DOHH2 (cell line): ENCODE measurements around the gene KIRREL2.

Source experiments
- H3F3A ChIP-seq: fragments of 200-600 bp; sonication (generic), shearing (Covaris generic); 2 replicates; pipeline ENCODE4 v1.6.0; 2016; ENCODE audit warnings: antibody characterized with exemption, mild to moderate bottlenecking; ENCODE audit not compliant: control insufficient read depth, insufficient read depth
- H3K27ac ChIP-seq: fragments of 200-600 bp; sonication (generic); 2 replicates; pipeline ENCODE4 v1.5.1; 2014; ENCODE audit warnings: low read depth, mild to moderate bottlenecking, low read length, moderate library complexity
- H3K27me3 ChIP-seq: fragments of 200-600 bp; sonication (generic); 2 replicates; pipeline ENCODE4 v1.6.1; 2014; ENCODE audit warnings: mild to moderate bottlenecking, low read length, mixed read lengths; ENCODE audit not compliant: control insufficient read depth
- H3K36me3 ChIP-seq: fragments of 200-600 bp; sonication (generic); 2 replicates; pipeline ENCODE4 v1.6.1; 2014; ENCODE audit warnings: mild to moderate bottlenecking, low read length, moderate library complexity, mixed read lengths; ENCODE audit not compliant: control insufficient read depth
- H3K4me1 ChIP-seq: fragments of 200-600 bp; sonication (generic); 2 replicates; pipeline ENCODE4 v1.6.1; 2014; ENCODE audit warnings: mild to moderate bottlenecking, low read length, mixed read lengths; ENCODE audit not compliant: control insufficient read depth
- H3K4me2 ChIP-seq: fragments of 200-600 bp; sonication (generic); 2 replicates; pipeline ENCODE4 v1.6.0; 2014; ENCODE audit warnings: mild to moderate bottlenecking, low read length, moderate library complexity
- H3K4me3 ChIP-seq: fragments of 200-600 bp; sonication (generic); 2 replicates; pipeline ENCODE4 v1.5.1; 2014; ENCODE audit warnings: mild to moderate bottlenecking, low read length, mixed read lengths
- H3K79me2 ChIP-seq: fragments of 200-600 bp; sonication (generic); 2 replicates; pipeline ENCODE4 v1.6.1; 2014; ENCODE audit warnings: mild to moderate bottlenecking, low read length, mixed read lengths; ENCODE audit not compliant: control insufficient read depth
- H3K9me2 ChIP-seq: fragments of 200-600 bp; sonication (generic); replicated peaks from 2 replicates; pipeline ENCODE4 v1.6.1; 2014; ENCODE audit warnings: mild to moderate bottlenecking, low read length, mixed read lengths; ENCODE audit not compliant: control insufficient read depth
- H3K9me3 ChIP-seq: fragments of 200-600 bp; sonication (generic); 2 replicates; pipeline ENCODE4 v1.6.1; 2014; ENCODE audit warnings: antibody characterized with exemption, low read length, mixed read lengths; ENCODE audit not compliant: control insufficient read depth, insufficient read depth
- H4K20me1 ChIP-seq: fragments of 200-600 bp; sonication (generic); 2 replicates; pipeline ENCODE4 v1.6.0; 2014; ENCODE audit warnings: low read depth, mild to moderate bottlenecking, antibody characterized with exemption, low read length, moderate library complexity; ENCODE audit not compliant: control insufficient read depth, insufficient read depth
- EZH2phosphoT487 ChIP-seq: fragments of 200-600 bp; sonication (generic); IDR thresholded peaks from 2 replicates; pipeline ENCODE4 v1.6.1; 2017; ENCODE audit warnings: borderline replicate concordance, mild to moderate bottlenecking, antibody characterized with exemption, low read length, moderate library complexity, mixed read lengths
- TF ChIP-seq, protein P1 (sequence below): fragments of 200-600 bp; sonication (generic); IDR thresholded peaks from one replicate; pipeline ENCODE4 v1.5.1; 2014; ENCODE audit warnings: antibody characterized with exemption, mild to moderate bottlenecking, low read depth, low read length; ENCODE audit not compliant: poor library complexity, severe bottlenecking

Gene KIRREL2

DNA sequence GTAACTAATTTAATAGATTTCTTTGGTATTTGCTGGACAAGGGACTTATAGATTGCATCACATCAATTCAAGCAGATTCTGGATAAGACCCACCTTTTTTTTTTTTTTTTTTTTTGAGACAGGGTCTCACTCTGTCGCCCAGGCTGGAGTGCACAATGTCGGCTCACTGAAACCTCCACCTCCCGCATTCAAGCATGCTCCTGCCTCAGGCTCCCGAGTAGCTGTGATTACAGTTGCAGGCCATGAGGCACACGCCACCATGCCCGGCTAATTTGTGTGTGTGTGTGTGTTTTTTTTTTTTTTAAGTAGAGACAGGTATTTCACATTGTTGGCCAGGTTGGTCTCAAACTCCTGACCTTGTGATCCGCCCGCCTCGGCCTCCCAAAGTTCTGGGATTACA lies 39.9 kb upstream of the KIRREL2 start:
- no peaks in the 10 kb centered on the region for H3K79me2 ChIP-seq
- H3K9me2 ChIP-seq: no peaks in the 10 kb centered on the region
- H3K36me3 ChIP-seq: no peaks in the 10 kb centered on the region
- peaks cover 4% of the 10 kb centered on the region for H3K4me1 ChIP-seq
- no peak overlapping the region for H3K27ac ChIP-seq
- no peak overlapping the region for H3K4me2 ChIP-seq
- no peak for TF ChIP-seq EZH2phosphoT487
- TF ChIP-seq, protein P1, sequence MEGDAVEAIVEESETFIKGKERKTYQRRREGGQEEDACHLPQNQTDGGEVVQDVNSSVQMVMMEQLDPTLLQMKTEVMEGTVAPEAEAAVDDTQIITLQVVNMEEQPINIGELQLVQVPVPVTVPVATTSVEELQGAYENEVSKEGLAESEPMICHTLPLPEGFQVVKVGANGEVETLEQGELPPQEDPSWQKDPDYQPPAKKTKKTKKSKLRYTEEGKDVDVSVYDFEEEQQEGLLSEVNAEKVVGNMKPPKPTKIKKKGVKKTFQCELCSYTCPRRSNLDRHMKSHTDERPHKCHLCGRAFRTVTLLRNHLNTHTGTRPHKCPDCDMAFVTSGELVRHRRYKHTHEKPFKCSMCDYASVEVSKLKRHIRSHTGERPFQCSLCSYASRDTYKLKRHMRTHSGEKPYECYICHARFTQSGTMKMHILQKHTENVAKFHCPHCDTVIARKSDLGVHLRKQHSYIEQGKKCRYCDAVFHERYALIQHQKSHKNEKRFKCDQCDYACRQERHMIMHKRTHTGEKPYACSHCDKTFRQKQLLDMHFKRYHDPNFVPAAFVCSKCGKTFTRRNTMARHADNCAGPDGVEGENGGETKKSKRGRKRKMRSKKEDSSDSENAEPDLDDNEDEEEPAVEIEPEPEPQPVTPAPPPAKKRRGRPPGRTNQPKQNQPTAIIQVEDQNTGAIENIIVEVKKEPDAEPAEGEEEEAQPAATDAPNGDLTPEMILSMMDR: no peak
- no peak overlapping the region for H3K4me3 ChIP-seq
- H3K9me3 ChIP-seq: no peaks in the 10 kb centered on the region
- H4K20me1 ChIP-seq: no peaks in the 10 kb centered on the region
- H3K27me3 ChIP-seq: peaks cover 4% of the 10 kb centered on the region; the same call in 1 of the 2 replicates
- peaks cover 3% of the 10 kb centered on the region; the same call in 1 of the 2 replicates for H3F3A ChIP-seq

DNA sequence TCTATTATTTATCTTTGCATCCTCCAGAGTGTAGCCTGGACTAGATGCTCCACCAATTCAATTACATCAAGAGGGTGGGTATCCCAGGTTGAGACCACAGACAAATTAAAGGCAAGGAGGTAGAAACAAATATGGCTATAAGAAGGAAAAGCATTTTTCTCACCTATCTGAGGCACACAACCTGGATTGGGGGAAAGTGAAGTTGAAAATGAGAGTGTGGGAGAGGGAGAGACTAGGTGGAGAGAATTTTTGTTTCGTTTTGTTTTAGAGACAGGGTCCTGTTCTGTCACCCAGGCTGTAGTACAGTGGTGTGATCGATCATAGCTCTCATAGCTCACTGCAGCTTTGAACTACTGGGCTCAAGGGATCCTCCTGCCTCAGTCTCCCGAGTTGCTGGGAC lies 38.3 kb upstream of the KIRREL2 start:
- no peak for TF ChIP-seq EZH2phosphoT487
- TF ChIP-seq, protein P1: no peak
- H3K27ac ChIP-seq: no peak overlapping the region
- no peak overlapping the region for H3K4me2 ChIP-seq

DNA sequence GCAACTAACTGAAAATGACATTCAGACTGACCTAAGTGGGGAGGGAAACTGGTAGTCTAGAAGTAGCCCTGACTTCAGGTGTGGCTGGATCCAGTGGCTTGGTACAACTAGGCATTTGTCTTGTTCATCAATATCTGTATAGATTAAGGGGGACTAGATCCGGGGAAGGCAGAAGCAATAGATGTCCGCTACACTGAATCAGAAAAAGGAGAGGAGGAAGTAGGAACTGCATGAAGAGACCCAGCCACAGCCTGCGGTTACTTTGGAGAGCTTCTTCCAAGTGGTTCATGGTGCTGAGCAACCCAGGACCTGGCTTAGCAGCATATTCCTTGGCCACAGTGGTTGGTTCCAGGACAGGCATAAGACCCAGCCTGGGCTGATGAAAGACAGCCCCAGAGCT lies 34.1 kb upstream of the KIRREL2 start:
- no peaks in the 10 kb centered on the region for H4K20me1 ChIP-seq
- no peaks in the 10 kb centered on the region for H3K9me3 ChIP-seq
- no peak overlapping the region for H3K4me3 ChIP-seq
- TF ChIP-seq, protein P1: no peak
- no peak for TF ChIP-seq EZH2phosphoT487
- H3K27me3 ChIP-seq: peaks cover 4% of the 10 kb centered on the region; the same call in 1 of the 2 replicates
- H3K4me2 ChIP-seq: no peak overlapping the region
- H3K9me2 ChIP-seq: no peaks in the 10 kb centered on the region
- H3K4me1 ChIP-seq: peaks cover 4% of the 10 kb centered on the region
- no peaks in the 10 kb centered on the region for H3K79me2 ChIP-seq
- no peaks in the 10 kb centered on the region for H3K36me3 ChIP-seq
- H3K27ac ChIP-seq: no peak overlapping the region
- peaks cover 3% of the 10 kb centered on the region; the same call in 1 of the 2 replicates for H3F3A ChIP-seq

More for the DNA sequence above, 38.3 kb upstream of the KIRREL2 start:
- no peak overlapping the region for H3K4me3 ChIP-seq
- H3K36me3 ChIP-seq: no peaks in the 10 kb centered on the region
- H3K9me2 ChIP-seq: no peaks in the 10 kb centered on the region
- H3K27me3 ChIP-seq: peaks cover 4% of the 10 kb centered on the region; the same call in 1 of the 2 replicates
- H3F3A ChIP-seq: peaks cover 3% of the 10 kb centered on the region; the same call in 1 of the 2 replicates
- no peaks in the 10 kb centered on the region for H4K20me1 ChIP-seq
- H3K79me2 ChIP-seq: no peaks in the 10 kb centered on the region
- H3K4me1 ChIP-seq: peaks cover 4% of the 10 kb centered on the region
- H3K9me3 ChIP-seq: no peaks in the 10 kb centered on the region
